ENCODE results near the gene ADCY2.

ADCY2 gene

DNA sequence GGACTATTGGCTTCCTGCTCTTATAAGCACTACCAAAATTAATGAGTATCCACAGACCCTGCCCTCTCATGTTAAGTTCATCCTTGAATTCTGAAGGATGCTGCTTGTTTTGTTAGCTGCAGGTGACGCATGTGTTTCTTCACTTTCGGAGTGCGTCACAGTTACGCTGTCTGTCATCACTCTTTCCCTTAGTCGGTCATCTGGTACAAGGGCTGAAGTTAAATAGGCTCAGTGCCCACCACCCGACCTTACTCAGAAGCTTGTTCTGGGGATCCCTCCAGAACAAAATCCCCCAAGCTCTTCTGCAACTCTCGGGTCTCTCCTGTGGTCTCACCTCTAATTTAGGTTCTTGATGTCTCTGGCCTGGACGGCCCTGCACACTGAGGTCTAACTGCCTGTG, 51.0 kb downstream of the ADCY2 start:
- DNase-seq, result no peak

DNA sequence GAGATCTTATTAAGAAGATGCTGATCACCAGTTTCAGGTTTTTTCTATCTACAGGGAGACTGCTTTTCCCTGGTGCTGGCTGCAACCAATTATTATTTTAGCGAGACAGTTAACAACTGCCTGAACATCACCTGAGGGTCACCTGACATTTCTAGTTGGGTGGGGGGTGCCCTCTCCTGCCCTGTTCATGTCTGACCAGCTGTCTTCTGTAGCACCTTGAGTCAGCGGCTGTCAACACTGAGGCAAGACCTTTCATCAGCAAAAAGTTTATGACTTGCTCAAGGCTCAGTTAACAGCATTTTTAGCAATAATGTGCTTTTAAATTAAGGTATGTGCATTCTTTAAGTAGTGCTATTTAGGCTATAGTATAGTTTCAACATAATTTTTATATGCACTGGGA, 58.0 kb downstream of the ADCY2 start:
- DNase-seq, result no peak

DNA sequence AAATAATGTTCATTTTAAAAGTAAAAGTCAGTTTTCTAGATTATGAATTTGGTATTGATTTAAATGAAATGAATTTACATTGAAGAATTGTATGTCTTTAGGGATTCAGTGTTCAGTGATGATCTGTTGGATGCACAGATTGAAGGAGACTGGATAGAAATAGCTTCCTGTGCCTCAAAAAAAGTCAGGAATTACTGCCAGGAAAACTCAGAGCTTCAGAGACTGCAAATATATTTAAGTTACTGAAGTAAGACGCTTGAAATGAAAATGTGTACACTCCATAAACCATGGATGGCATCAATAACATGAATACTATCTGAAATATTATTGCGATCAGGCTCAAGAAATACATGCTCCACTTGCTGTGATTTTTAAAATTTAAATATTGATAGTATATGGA, 60.3 kb downstream of the ADCY2 start:
- no peak for DNase-seq

DNA sequence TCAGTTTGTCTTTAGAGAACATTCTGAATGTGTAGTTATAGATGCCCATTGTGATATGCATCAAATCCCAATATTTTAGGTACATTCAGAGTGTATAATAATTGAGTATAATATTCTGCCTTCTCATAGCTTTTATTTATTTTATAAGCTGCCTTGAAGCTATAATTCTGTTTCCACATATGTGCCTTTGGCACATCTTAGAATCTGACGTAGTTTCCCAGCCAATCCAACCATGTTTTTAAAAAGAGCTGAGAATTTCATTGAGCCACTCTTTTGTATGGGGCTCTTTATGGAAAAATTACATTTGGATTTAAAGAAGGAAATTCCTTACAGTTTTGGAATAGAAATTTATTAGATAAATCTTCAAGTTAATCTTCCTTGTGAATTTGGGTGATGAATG, 65.4 kb downstream of the ADCY2 start:
- DNase-seq, result no peak

DNA sequence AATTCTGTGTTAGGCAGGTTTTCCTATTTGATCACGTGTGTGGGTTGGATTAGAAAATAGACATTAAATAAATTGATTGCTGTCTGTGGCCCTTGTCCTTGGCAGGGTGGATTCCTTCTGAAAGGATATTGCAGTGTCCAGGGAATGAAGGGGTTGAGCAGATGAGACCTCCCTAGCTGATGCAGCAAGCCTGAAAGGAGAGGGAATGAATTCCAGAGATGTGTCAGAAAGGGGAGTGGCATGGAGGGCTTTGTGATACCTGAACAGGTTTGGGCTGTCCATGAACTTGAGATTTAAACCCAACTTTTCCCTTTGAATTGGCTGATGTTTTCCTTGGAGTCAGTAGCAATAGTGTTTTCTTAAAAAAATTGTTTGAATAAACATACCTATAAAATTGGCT, 66.8 kb downstream of the ADCY2 start:
- no peak for DNase-seq

DNA sequence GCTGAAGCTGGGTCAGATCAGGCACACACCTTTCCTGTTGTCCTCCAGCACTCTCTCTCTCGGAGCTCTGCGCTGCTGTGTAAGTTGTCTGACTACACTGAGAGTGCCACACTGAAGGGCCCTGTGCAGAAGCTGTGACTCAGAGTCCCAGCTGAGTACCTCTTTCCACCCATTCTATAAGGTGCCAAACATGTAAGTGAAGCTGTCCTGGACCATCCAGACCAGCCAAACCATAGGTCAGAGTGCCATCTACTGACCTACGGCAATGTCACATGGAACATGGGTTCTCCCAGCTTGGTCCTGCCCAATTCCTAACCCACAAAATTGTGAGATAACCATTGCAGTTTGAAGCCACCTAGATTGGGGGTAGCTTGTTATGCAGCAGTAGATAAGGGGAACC, 68.2 kb downstream of the ADCY2 start:
- no peak for DNase-seq

DNA sequence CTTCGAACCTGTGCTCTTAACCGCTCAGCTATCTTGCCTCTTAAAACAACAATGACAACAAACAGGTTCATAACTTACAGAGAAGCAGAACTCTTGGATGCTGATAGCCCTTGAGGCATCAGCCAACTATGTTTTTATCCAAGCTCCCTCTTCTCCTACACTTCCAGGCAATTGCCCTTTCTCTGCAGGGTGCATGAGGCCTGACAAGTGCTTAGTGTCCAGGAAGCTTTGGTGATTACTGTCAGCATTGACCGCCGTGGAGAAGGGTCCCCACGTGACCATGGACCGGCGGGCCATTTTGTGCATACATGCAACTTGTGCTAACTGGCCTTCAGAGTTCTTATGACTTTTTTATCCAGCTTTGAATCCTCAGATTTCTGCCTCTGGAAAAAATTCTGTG, 71.2 kb downstream of the ADCY2 start:
- DNase-seq, result no peak

DNA sequence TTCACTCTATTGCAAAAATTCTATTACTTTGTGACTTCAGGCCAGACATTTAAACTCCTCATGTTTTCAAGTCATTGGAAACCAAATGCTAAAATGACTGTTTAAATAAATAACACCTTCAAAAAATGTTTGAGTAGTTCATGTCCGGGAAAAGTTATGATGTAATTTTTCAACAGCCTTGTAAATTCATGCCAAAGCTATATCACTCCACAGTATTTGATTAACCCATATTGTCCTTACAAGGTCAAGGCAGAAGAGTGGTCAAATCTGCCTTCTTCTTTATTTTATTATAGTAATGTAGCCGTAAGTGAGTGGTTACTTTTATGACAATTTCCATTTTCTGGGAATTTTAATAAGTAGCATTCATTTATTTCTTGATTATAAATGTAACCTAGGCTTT, 72.8 kb downstream of the ADCY2 start:
- no peak for DNase-seq

DNA sequence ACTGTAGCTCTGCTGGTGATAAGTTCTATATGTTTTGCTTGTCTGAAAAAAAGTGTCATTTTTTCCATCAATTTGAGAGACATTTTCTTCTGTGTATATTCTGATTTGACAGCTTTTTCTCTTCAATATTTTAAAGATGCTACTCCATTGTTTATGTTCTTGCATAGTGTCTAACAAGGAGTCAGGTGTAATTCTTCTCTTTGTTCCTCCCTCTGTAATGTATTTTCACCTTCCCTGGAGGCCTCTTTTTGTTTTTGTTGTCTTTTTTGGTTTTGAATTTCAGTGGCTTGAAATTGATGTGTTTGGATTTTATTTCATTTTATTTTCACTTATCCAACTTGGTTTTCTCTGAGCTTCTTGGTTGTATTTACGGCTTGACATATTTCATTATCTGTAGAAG, 75.8 kb downstream of the ADCY2 start:
- no peak for DNase-seq

DNA sequence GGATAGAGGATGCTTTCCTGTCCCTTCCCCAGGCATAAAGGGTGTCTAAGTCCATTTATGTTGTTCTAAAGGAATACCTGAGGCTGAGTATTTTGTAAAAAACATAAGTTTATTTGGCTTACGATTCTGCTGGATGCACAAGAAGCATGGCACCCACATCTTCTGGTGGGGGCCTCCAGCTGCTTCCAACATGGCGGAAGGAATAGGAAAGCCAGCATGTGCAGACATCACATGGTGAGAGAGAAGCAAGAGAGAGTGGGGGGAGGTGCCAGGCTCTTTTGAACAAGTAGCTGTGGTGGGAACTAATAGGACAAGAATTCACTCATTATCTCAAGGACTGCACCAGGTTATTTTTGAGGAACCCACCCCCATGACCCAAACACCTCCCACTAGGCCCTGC, 77.2 kb downstream of the ADCY2 start:
- DNase-seq, result no peak

DNA sequence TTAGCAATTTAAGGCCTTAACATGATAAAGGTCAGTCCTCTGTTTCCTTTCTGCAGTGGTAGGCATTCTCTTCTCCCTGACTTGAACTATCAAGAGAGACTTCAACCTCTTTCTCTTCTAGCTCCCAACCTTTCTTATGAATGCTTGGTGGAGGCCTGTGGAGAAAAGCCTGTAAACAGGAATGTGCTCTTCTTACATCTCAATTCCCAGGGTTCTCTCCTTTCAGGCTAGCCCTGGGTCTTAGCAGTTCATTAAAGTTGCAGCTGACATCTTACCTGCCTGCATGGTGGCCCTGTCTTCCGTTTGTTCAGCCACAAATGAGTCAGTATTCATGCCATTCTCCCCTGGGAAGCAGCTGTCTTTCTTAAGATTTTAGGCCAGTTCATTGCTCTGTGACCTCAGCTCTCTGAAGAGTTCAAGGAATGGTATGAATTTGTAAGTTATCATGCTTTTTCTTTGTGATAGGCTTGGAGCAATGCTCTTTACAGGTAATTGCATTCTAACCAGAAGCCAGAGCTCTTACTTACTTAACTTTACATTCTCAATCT, 77.8 kb downstream of the ADCY2 start:
- DNase-seq, result no peak

DNA sequence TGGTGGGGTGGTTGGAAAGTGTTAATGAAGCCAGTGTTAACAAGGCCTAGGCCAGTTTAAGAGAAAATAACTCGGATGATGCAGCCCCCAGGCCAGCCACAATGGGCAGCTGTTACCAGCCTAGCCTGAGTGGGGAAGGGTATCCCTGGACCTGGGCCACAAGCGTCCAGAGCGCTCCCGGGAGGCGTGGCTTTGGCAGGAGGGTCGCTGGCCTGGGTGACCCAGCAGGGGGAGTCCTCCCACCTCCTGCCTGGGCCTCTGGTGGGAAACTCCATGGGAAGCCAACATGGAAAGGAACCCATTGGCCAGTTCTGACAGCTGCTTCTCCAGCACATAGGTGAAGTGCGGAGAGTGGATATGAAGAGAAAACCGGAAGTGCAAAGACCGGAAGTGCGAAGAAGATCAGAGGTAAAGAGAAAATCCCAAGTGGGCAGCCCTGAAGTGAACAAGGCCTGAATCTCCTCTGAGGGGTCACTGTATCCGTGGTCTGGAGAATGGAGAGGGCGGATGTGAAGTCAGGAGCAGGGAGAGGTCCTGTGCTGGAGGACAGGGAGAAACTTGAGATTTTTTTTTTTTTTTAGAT, 79.0 kb downstream of the ADCY2 start:
- DNase-seq, result no peak

DNA sequence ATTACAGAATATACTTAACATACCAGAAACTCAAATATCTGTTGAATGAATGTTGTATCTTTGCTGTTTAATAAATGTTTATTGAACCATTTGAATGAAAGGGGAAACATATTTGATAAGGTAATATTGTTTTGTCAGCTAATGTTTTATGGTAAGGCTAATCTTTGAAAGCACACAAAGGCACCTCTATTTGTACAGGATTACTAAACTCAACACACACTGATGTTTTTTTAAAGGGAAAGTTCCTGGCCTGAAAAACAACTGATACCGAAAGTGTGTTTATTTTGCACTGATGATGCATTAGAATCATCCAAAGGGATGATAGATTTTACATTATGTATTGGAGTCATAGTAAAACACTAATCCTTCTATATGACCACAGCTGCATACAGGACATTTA, 82.5 kb downstream of the ADCY2 start:
- DNase-seq, result no peak

DNA sequence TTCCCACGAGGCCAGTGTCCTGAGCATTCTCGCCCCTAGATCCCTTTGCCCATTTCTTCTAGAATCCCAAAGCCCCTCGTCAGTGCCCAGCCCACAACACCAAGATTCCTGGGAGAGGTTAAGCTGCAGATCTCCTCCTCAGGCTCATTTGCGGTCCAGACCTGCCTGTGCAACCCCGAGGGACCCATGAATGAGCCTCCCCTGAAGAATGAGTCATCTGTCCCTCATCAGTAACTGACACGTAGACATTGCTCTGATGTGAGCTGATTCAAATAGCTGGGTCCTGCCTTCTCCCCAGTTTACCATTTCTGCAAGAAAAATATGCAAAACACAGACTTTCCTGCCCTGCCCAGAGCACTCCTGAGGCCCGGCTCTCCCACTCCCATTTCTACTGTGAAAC, 92.8 kb downstream of the ADCY2 start:
- DNase-seq, result no peak

DNA sequence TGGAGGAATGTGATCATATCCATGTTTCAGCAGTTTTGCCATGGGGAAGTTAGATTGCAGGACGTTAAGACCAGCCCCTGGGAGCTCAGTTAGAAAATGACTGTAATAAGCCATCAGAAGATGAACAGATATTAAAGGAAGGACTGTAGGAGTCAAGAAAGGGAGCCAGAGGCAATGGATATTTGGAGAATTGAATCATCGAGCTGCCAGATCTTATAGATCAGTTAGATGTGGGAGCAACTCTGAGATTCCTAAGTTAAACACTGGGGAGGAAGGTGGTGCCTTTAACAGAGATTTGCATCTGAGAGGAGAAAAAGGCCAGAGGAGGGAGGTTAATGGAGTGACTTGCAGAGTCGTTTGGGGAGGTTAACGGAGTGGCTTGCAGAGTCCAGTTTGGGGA, 96.4 kb downstream of the ADCY2 start:
- no peak for DNase-seq

DNA sequence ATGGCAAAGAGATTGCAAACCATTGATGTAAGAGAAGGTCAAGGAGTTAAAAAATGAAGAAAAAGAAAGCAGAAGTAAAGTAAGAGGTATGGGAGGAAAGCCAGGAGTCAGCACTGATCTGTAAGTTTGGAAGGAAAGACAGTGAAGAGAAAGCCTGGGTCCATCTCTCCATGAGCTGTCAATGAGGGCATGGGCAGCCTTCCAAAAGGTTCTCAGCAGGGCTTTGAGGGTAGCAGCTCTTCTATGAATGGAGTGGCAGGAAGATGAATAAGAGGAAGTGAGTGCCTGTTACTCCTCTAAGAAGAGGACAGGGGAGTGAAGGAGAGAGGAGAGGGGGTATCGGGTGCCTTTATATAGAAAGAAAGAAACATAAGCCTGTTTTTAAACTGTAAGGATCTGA, 97.1 kb downstream of the ADCY2 start:
- no peak for DNase-seq

DNA sequence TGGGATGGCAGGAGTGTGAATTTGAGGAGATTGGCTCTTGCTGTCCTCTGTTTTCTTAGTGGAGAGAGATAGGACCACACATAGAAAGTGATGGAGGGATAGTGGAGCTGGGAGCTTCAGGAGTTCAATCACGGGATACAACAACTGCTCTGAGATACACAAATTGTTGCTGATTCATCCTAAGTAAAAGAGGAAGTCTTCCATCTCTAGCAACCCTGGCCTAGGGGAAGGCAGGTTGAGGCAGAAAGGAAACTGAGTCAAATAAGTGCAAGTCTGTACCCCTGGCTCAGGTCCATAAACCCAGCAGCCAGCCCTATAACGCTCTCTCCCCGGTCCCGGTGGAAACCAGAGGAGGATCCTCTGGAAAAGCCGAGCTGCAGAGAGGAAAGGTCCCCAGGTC, 97.7 kb downstream of the ADCY2 start:
- no peak for DNase-seq

DNA sequence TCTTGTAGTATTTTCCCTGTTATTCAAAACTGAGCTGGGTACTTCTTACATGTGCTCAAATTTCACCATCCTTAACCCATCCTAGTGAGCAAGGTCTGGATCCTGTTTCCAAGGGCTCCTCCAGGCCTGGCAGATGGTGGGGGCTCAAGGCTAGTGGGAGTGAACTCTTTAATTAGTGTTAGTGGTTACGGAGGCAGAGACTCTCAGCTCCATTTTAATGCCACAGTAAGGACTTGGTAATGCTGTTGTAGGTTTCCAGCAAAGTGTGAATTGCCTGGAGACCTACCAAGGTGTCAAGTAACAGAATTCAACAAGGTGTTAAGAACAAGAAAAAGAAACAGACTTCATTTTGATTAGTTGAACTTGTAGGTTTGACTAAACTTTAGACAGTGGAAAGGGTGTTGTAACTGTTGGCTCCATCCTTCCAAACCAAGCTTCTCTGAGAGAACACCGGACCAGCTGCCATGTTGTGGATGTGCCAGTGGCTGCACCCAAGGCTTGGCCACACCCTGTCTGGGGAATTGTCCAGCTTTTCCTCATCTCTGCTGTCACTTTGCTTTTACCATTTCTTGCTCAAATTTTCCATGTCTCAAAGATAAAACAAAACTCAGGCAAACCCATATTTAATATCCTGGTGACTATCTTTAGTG, 98.7 kb downstream of the ADCY2 start:
- no peak for DNase-seq

DNA sequence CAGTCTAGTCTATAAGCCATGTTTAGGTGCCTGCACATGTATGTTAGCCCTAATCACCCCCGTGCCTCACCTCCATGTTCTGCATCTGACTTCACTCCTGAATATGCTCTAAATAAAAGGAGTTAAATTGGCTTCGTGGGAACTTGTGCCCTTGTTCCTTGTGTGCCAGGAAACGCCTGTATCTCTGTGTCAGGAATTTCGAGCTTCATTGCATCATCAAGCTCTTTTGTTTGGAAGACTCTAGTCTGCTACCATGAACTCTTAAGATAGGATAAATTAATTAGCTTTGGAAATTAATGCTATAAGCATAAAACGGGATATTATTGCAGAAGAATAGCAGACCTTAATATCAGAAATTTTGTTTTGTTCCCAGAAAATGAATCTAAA, 99.2 kb downstream of the ADCY2 start:
- DNase-seq, result no peak

DNA sequence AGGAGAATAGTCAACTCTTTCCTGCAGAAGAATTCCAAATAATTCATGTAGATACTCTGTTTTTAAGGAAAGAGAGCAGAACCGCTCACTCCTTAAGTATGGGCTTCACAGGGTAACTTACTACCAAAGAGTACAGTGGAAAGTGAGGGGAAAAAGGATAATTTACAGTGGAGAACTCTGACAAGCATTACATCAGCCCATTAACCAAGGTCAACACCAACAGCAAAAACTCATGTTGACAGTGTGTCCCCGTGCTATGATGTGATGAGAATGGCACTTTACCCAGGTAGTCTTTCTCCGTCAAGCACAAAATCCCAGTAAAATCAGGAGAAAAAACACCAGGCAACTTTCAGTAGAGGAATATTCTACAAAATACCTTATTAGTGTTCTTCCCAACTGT, 104.3 kb downstream of the ADCY2 start:
- DNase-seq, result no peak

DNA sequence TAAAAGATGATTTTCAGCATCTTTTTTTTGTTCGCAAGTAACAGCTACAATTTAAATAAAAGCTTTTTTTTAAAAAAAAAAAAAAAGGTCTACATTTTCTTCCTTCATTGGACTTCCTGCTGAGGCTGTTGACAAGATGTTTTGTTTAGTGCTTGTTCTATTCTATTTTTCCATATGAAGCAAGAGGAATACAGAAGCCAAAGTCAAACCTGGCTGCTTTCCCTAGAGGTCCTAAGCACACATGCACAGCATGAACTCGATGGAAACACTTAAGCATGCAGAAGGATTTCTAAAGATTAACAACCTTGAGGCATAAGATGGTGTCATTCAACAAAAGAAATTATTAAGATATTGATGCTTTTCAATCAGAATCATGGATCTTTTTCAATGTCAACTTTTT, 105.1 kb downstream of the ADCY2 start:
- DNase-seq, result no peak

DNA sequence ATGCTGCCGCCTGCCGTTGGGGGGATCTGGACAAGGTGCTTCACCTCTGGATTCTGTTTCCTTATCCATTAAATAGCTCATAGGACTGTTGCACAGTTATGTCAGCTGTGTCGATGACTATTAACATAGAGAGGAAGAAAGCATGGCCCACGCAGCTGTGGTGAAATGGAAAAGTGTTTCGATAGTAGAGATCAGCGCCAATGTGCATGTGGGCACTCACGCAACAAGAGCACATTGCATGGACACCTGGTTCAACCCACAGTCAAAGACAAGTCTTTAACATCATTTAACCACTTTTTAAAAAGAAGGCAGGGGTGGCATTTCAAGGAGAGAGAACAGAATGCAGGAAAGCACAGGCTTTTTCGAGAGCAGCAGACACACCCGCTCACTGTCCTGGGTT, 107.6 kb downstream of the ADCY2 start:
- DNase-seq, result no peak

DNA sequence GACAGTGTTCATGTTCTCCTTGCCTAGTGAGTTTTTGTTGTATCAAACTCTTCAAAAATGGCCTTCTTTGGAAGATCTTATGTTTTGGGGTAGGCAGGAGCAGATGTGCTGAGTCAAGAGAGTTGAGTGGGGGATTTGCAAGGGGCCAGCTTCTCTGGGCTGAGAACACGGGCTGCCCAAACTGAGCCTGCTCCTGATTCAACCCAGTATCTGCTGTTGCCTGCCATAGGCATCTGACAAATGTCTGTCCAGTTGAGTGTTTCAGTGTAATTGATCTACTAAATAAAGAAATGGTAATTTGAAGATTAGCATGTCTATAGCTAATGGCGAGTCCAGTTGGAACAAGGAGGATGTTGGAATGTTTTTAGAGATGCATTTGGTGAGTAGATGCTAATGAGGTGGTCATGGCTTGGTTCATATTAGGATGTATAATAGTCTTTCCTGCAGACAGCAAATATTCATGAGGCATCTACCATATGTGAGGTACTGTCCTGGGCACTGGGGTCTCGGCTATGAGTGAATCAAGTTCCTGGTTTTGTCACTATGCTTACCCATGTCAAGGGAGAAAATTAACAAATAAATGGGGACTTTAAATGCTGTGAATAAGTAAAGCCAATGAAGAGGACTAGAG, 119.5 kb downstream of the ADCY2 start:
- no peak for DNase-seq

DNA sequence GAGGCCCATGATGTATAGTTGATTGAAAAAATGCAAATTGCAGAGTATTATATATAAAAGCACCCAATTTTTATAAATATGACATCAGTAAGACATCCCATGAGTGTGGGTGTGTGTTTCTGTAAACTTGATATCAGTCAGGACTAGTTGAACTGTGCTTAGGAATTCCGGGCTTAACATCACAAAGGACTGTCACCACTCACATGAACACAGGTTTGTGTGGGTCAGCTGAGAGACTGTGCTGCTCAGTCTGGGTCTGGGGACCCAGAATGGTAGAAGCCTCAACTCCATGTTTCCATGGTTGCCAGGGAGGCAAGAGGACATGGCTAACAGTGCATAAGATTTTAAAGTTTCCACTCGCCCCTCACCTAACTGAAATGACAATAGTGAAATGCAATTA, 120.3 kb downstream of the ADCY2 start:
- no peak for DNase-seq

DNA sequence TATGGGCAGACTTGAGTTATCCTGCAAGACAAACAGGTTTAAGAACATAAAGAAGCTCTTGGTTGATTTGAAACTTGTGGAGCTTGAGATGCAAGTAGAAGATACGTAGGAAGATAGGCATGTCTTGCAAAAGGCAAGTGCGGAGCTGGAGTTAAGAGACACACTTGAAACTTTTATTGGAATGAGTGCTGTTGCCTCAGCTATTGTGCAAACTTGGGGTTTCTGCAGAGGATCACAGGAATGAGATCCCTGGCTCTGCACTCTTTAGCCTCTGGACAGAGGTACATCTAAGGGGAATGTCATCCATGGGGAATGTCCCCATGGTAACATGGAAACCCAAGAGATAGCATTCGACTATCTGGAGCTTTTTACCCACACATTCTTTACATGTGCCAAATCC, 121.1 kb downstream of the ADCY2 start:
- DNase-seq, result no peak

Data from NCI-H69 (cell line).